Anterior cingulate cortex (tissue), 58 donors: ENCODE results near the gene FCF1.

Experiments used
- DNase-seq, 58 donors: peaks; one replicate each; lab custom pipeline; 2025; lab: John Stamatoyannopoulos, UW

Gene FCF1, protein sequence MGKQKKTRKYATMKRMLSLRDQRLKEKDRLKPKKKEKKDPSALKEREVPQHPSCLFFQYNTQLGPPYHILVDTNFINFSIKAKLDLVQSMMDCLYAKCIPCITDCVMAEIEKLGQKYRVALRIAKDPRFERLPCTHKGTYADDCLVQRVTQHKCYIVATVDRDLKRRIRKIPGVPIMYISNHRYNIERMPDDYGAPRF

GRCh38 chr14:74712499-74713394 lies at the start of gene FCF1, which contains the start of gene AREL1:
TSS of gene FCF1 (plus strand) at chr14:74713144. CDS start at chr14:74713198, 54 bp downstream.
TSS of gene AREL1 (minus strand) at chr14:74713080. CDS start at chr14:74685615, 27,465 bp downstream.
- DNase-seq = no peak

GRCh38 chr14:74663884-74664283 lies 49.1 kb upstream of the FCF1 start:
- DNase-seq = no peak

- no peak for DNase-seq
Observed at GRCh38 chr14:74664717-74665116, 48.2 kb upstream of the FCF1 start.

DNA sequence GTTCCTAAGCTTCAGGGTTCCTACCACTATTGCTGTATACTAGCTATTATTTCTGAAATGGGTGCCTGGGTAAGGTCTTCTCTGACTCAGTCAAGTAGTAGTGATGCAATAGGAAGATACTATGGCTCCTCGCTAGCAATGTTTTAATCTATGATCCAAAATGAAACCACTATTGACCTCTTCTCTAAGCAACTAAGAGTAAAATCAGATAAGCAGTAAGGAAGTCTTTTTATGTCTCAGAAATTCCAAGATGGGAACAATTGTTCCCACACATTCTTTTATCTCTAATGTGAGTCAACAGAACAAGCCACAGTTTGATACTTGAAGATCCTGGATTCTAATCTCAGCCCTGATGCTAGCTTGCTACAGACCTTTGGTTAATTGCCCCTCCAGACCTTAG lies 45.2 kb upstream of the FCF1 start:
- DNase-seq = no peak

GRCh38 chr14:74669256-74669655 lies 43.7 kb upstream of the FCF1 start:
- no peak for DNase-seq

GRCh38 chr14:74669846-74670245 lies 43.1 kb upstream of the FCF1 start:
- DNase-seq = no peak

GRCh38 chr14:74670726-74671411 lies 42.1 kb upstream of the FCF1 start:
- no peak for DNase-seq

DNA sequence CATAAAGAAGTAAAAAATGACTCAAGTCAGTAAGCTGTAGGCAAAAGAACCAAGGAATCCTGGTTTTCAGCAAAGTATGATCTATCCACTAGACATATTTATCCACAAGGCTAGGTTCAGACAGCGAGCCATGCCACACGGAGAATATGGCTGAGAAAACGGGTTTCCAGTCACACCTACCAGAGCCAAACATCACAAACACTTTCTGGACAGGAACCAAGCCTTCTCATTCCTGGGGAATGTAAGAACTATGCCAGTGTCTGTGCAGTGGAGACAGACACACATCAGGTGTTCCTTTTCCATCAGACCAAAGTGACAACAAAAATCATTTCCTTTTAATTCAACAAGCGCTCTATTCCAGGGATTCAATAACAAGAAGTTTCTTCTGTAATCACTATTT lies 41.2 kb upstream of the FCF1 start:
- no peak for DNase-seq

DNA sequence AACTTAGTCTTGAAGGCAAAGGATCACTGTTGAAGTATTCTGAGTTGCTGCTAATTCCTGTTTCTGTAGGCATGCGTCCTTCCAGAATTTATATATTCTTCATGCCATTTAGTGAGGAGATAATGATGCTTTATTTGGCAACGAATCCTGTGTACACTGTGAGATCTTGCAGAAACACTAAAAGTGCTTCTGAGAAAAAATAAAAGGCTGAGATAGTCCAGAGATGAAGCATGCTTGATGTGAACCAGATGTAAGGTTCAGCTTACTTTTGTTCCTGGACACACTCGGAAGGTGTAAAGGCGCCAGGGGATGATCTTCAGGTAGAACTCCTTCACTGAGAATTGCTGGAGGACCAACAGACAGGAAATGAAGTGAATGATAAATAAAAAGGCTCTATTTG lies 39.2 kb upstream of the FCF1 start:
- DNase-seq = no peak

GRCh38 chr14:74675219-74675618 lies 37.7 kb upstream of the FCF1 start:
- DNase-seq = no peak

DNA sequence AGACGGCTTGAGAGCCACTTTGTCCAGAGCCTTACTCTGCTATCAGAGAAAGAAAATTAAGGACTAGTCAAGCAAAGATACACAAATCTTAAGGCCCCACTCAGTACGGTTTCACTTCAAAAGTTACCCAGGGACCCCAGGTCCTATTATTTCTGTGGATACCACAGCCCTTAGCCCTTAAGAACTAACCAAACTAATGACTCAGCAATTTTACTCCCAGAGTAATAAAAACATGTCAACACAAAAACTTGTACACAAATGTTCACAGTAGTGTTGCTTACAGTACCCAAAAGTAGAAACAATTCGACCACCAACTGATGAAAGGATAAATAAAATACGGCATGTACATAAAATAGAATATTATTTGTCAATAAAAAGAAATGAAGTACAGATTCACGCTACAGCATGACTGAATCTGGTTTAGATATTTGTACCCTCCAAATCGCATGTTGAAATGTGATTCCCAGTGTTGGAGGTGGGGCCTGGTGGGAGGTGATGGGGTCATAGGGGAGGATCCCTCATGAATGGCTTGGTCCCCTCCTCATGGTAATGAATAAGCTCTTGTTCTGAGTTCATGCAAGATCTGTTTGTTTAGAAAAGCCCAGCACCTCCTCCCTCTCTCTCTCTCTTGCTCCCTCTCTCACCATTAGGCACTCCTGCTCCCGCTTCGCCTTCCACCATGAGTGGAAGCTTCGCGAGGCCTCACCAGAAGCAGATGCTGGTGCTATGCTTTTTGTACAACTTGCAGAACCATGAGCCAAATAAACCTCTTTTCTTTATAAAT lies 30.6 kb upstream of the FCF1 start:
- peak in 25 of 58 donors; percentile 1 to 58 (median 17) for DNase-seq

- no peak for DNase-seq
Observed at GRCh38 chr14:74683406-74683805, 29.5 kb upstream of the FCF1 start.

GRCh38 chr14:74684434-74684833 lies 28.5 kb upstream of the FCF1 start:
- DNase-seq = no peak

DNA sequence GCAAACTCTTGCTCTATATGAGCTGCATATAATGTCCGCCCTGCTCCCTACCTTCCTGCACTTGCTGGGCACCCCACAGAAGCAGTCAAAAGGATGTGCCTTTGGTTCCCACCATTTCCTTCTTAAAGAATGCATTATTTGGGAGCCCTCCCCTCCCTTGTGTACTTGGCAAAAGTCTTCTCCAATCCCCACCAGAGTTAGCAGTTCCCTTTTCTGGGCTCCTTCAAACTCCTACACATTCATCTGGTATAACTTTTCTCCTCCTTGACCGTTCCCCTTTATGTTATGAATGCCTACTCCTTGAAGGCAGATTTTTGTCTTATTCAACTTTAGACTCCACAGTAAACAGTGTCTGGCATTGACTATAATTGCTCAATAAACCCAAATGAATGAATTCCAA lies 27.9 kb upstream of the FCF1 start:
- no peak for DNase-seq

GRCh38 chr14:74685921-74686678 lies 26.8 kb upstream of the FCF1 start:
- DNase-seq = no peak

- no peak for DNase-seq
Observed at GRCh38 chr14:74691456-74691855, 21.5 kb upstream of the FCF1 start.

DNA sequence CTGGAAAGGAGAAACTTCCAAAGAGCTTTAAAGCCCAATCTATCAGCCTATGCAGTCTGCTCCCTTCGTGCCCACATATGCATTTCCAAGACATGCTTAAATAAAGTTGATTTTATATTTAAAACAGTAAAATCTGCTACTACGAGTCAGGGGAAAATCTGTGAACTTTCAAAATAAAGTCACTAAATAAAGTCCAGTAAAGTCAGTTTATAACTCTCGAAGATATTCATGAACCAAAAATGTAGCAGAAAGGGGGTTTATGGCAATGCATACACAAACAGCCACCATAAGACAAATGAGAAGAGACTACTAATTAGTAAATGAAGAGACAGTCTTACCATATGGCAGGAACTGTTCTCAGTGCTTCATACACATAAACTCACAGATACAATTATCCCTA lies 19.8 kb upstream of the FCF1 start:
- DNase-seq = no peak

- no peak for DNase-seq
Observed at GRCh38 chr14:74695406-74695805, 17.5 kb upstream of the FCF1 start.

- DNase-seq = no peak
Observed at GRCh38 chr14:74697011-74697410, 15.9 kb upstream of the FCF1 start.

DNA sequence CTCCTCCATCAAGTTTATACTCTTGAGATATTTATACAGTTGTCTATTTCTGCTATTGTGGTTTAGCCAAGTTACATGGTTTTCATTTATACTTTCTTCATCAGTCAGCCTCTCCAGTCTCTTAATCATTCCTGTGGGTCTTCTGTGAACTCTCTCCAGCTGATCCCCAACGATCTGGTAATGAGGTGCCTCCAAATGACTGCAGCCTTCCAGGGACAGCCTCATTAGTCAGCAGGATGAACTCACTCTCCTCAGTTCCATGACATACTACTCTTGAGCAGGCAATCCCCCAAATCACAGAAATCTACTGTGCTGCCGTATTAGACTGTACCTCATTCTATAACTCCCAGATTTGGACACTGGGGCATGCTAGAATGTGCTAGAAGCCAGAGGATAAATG lies 15.4 kb upstream of the FCF1 start:
- DNase-seq = no peak
